AG04449 (cell line): ENCODE results near the gene TLR5.

ENCODE experiments used
- CTCF ChIA-PET: fragments of 350-600 bp; formaldehyde crosslinking; extraction: SDS; loops from one replicate; lab custom pipeline; 2021; ENCODE audit warnings: antibody characterized with exemption; lab: Yijun Ruan, JAX
- POLR2A ChIA-PET: fragments of 400-600, 350-600 bp; formaldehyde crosslinking; extraction: SDS; loops from one replicate; lab custom pipeline; 2020; ENCODE audit warnings: antibody characterized with exemption, inconsistent platforms; lab: Yijun Ruan, JAX
- DNase-seq: peaks from one replicate; pipeline ENCODE4 v3.0.0-alpha.2; 2010; ENCODE audit warnings: low read depth, low spot score
- H3K4me3 ChIP-seq: 2 replicates; pipeline ENCODE4 v1.5.1; 2011; ENCODE audit warnings: low read depth, mild to moderate bottlenecking, control low read depth, low read length
- TF ChIP-seq, protein P1 (sequence below): IDR thresholded peaks from one replicate; pipeline ENCODE4 v1.5.1; 2011; ENCODE audit warnings: mild to moderate bottlenecking, moderate library complexity, low read length, control low read depth, inconsistent platforms; ENCODE audit not compliant: insufficient read depth; ENCODE audit errors: missing control alignments

Gene TLR5

GRCh38 chr1:223068900-223069665 is 74.0 kb downstream of the TLR5 start:
- TF ChIP-seq, protein P1, sequence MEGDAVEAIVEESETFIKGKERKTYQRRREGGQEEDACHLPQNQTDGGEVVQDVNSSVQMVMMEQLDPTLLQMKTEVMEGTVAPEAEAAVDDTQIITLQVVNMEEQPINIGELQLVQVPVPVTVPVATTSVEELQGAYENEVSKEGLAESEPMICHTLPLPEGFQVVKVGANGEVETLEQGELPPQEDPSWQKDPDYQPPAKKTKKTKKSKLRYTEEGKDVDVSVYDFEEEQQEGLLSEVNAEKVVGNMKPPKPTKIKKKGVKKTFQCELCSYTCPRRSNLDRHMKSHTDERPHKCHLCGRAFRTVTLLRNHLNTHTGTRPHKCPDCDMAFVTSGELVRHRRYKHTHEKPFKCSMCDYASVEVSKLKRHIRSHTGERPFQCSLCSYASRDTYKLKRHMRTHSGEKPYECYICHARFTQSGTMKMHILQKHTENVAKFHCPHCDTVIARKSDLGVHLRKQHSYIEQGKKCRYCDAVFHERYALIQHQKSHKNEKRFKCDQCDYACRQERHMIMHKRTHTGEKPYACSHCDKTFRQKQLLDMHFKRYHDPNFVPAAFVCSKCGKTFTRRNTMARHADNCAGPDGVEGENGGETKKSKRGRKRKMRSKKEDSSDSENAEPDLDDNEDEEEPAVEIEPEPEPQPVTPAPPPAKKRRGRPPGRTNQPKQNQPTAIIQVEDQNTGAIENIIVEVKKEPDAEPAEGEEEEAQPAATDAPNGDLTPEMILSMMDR: no peak
- CTCF ChIA-PET: interaction anchor here (0.9 to 1.2 kb wide), 2 partner anchors 21 to 65 kb away, joined by 3 to 7 read pairs; no protein-coding TSS in a partner anchor

GRCh38 chr1:223067914-223068313 is 75.1 kb downstream of the TLR5 start:
- no peak overlapping the region for H3K4me3 ChIP-seq
- ChIA-PET CTCF (interaction anchor here (0.9 to 1.0 kb wide), 2 partner anchors 15 to 66 kb away, joined by 3 read pairs; no protein-coding TSS in a partner anchor), POLR2A (interaction anchor here (0.7 kb wide), 2 partner anchors 92 to 603 kb away, joined by 3 to 4 read pairs; no protein-coding TSS in a partner anchor)
- no peak for DNase-seq
- TF ChIP-seq, protein P1: no peak

More at GRCh38 chr1:223068900-223069665, 74.0 kb downstream of the TLR5 start:
- POLR2A ChIA-PET: no interaction called here
- H3K4me3 ChIP-seq: no peak overlapping the region
- no peak for DNase-seq

GRCh38 chr1:223066415-223066814 is 76.6 kb downstream of the TLR5 start:
- H3K4me3 ChIP-seq: no peak overlapping the region
- no peak for DNase-seq
- TF ChIP-seq, protein P1: no peak
- POLR2A ChIA-PET: no interaction called here
- CTCF ChIA-PET: no interaction called here

DNA sequence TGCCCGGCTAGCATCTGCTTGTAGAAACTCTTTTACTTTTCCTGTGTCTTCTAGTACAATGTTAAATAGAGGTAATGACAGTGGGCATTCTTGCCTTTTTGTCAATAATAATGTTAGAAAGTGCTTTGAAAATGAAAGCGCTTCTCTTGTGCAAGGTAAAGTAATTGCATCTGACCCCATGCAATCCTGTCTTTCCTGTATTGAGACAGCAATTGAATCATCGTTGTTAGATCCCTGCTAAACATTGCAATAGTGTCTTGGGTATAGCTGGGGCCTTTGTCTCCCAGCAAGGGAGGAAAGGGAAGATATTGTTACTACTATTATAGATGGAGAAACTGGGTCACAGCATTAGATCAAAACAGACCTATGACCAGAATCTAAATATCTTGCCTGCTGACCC is 80.9 kb downstream of the TLR5 start:
- no peak overlapping the region for H3K4me3 ChIP-seq
- TF ChIP-seq, protein P1: no peak
- ChIA-PET POLR2A (no interaction called here), CTCF (interaction anchor here (1.5 kb wide), 1 partner anchor 248 kb away, joined by 3 read pairs; no protein-coding TSS in a partner anchor)
- DNase-seq: no peak

- POLR2A ChIA-PET: no interaction called here
- no peak for DNase-seq
- CTCF ChIA-PET: interaction anchor here (1.1 kb wide), 1 partner anchor 31 kb away, joined by 3 read pairs; no protein-coding TSS in a partner anchor
- H3K4me3 ChIP-seq: no peak overlapping the region
- TF ChIP-seq, protein P1: no peak
Observed at GRCh38 chr1:223059526-223059925, 83.5 kb downstream of the TLR5 start.
